HG03103 (cell line): Measurements from ENCODE around the gene FAM110A.
"Not testable (repeated sequence)": the region's sequence is repeated elsewhere in the genome, so short reads cannot be mapped to it uniquely, and the experiment has no call there.

Source experiments
- ATAC-seq: cut with Tn5 transposase; IDR thresholded peaks from one replicate; pipeline ENCODE4 v1.9.1; 2021; ENCODE audit warnings: low read depth; ENCODE audit not compliant: unreplicated experiment

The FAM110A gene

GRCh38 chr20:892371-892770 is 58.9 kb downstream of the FAM110A start:
- ATAC-seq = not testable (repeated sequence)
